HTR-8/SVneo (cell line): ENCODE data around the gene KATNBL1.
A peak's percentile ranks its signal among the peaks of the same experiment; 100 is the strongest.
"Not testable (repeated sequence)": the region's sequence is repeated elsewhere in the genome, so short reads cannot be mapped to it uniquely, and the experiment has no call there.

Experiments
- DNase-seq: peaks from one replicate; pipeline ENCODE4 v3.0.0; 2011; ENCODE audit warnings: low spot score, mixed read lengths; ENCODE audit not compliant: insufficient read length
- FAIRE-seq: peaks from 2 replicates; lab custom pipeline; 2011; peaks lifted over from hg19 to GRCh38; lab: Jason Lieb, UNC

Gene KATNBL1

DNA sequence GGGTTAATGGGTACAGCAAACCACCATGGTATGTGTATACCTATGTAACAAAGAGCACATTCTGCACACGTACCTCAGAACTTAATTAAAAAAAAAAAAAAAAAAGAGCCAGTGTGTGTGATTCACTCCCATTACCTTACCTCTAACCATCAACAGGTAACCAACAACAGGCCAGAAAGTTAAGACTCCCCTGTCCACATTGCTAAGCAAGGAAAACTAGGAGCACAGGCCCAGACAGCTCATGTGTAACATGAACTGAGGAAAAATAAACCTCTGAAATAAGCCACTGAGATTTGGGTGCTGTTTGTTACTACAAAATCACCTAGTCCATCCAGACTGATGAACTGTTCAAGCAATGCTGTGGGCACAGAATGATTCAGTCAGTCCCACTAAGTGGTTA is 6.0 kb downstream of the KATNBL1 start:
- no peak for FAIRE-seq
- no peak for DNase-seq

DNA sequence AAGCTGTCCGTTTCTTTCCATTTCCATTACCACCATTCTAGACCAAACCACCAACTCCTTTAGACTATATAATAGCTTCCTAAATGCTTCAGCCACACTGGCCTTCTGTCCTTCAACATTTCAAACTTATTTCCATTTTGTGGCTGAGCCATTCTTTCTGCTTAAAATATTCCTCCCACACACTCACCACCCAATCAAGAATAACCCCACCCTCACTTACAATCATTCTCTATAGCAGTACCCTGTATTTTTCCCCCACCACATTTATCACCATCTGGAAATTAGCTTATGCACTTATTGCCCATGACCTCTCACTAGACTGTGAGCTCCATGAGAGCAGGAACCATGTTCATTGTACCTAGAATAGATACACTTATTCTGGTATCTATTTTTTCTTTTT is 6.6 kb downstream of the KATNBL1 start:
- FAIRE-seq = no peak
- no peak for DNase-seq

DNA sequence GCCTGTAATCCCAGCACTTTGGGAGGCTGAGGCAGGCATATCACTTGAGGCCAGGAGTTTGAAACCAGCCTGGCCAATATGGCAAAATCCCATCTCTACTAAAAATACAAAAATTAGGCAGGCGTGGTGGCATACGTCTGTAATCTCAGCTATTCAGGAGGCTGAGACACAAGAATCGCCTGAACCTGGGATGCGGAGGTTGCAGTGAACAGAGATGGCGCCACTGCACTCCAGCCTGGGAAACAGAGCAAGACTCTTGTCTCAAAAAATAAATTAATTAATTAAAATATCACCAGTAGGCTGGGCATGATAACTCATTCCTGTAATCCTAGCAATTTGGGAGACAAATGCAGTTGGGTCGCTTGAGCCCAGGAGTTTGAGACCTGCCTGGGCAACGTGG is 16.6 kb downstream of the KATNBL1 start:
- DNase-seq, FAIRE-seq: not testable (repeated sequence)

DNA sequence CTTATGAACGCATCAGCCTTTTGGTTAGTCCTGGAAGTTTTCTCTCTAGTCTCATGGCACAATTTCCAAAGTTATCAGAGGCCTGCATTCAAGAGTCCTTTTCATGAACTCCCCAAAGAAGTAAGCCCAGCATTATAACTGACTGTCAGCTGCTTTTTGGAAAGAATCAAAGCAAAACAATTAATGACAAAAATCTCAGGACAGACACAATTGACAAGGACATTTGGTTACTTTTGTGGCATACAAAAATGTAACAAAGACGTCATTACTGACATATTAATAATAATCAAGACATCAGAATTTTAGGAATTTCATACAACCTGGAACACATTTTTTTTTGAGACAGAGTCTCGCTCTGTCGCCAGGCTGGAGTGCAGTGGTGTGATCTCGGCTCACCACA is 21.2 kb downstream of the KATNBL1 start:
- no peak for DNase-seq
- no peak for FAIRE-seq

DNA sequence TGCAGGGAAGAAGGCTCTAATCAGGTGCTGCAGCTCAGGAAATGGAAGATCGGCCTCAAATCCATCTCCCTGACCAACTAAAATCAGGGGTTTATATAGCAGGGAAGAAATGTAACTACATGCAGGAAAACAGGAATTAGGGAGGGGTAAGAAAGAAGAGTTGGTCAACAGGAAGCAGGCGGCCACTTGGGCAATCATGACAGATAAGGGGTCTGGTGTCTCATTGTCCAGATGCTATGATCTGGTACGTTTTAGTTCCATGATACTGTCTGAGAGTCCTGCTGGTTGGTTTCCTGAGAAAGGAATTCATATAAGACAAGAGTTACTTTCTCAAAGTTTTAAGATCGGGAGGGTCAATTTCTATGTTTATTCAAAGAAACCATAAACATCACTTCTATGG is 24.2 kb downstream of the KATNBL1 start:
- FAIRE-seq = no peak

DNA sequence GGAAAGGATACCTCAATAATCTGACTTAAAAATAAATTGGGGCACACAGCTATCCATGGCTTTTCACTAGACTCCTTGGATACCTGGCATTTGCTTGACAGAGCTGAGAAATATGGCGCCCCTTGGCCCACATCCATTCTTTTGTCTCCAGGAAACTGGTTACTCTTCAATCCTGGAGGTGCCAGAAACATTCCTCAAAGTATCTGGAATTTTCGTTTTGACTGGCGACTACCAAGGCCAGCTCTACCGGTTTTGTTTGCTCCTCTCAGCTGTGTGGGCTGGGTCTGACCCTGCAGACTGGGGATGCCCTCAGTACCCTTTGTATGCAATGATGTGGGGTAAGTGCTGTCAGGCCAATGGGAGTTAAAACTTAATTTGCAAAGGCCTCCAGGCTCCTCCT is 27.0 kb downstream of the KATNBL1 start:
- no peak for FAIRE-seq
- no peak for DNase-seq

More for the DNA sequence above, 24.2 kb downstream of the KATNBL1 start:
- DNase-seq = no peak

GRCh38 chr15:34179234-34179633 is 30.7 kb downstream of the KATNBL1 start:
- FAIRE-seq (no peak), DNase-seq (no peak)

GRCh38 chr15:34165987-34166573 is 43.8 kb downstream of the KATNBL1 start:
- FAIRE-seq, DNase-seq: not testable (repeated sequence)

DNA sequence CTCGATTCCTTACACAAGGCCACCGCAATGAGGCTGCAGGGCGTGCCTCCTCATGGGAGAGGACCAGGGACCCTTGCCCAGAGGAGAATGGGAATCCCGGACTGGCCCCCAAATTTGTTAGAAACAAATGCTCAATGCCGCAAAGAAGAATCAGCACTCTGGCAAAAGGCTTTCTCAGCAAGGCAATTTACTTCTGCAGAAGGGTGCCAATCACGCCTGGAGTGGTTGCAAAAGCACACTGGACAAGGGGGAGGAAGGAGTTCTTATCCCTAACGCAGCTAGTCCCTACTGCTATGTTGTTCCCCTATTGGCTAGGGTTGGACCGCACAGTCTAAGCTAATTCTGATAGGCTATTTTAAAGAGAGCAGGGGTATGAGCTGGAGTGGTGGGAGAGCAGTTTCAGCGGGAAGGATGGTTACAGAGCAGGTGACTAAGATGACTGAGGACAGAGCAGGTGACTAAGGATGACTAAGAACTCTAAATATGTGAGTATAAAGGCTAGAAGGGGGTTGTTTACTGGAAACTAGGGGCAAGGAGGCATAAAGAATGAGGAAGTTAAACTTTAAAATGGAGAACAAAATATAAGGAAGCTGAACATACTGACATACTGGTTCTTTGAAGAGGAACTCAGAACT is 48.5 kb downstream of the KATNBL1 start:
- FAIRE-seq (no peak), DNase-seq (no peak)

GRCh38 chr15:34160735-34161134 is 49.2 kb downstream of the KATNBL1 start:
- no peak for DNase-seq
- no peak for FAIRE-seq

DNA sequence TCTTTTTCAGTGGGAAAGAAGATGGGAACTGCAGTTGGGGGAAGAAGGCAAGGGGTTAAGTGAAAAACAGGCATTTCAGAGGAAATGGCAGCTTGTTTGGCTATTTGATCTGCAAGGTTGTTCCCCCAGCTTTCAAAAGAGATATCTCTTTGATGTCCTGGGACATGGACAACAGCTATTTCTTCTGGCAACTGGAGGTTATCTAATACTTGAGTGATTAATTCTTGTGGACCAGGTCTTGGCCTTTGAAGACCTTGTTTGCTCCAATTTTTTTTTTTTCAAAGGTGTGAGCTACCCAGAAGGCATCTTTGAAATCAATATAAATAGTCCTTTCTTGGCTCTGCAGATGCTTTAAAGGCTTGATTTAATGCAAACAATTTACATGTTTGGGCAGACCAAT is 51.5 kb downstream of the KATNBL1 start:
- FAIRE-seq (no peak), DNase-seq (no peak)

DNA sequence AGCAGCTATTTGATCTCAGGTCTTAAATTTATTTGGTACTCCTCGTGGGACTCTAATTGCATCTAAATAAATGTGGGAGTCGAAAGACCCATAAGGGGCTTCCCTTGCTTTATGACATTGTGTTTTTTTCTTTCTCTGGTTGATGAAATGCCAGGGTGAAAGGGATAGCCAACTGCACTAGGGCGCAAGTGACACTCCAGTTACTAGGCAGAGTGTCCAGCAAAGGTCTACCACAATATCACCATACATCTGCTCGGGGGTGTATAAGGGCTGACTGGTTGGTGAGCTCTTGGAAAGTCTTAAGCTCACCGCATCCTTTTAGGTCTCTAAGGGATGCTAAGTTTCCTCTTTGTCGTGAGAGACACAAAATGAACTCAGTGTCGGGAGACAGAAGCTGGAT is 54.0 kb downstream of the KATNBL1 start:
- DNase-seq (no peak), FAIRE-seq (no peak)

DNA sequence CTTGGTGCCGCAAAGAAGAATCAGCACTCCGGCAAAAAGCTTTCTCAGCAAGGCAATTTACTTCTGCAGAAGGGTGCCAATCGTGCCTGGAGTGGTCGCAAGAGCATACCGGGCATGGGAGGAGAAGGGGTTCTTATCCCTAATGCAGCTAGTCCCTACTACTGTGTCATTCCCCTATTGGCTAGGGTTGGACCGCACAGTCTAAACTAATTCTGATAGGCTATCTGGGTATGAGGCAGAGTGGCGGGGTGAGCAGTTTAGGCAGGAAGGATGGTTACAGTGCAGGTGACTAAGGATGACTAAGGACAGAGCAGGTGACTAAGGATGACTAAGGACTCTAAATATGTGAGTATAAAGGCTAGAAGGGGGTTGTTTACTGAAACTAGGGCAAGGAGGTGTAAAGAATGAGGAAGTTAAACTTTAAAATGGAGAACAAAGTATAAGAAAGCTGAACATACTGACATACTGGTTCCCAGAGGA is 55.1 kb downstream of the KATNBL1 start:
- no peak for DNase-seq
- no peak for FAIRE-seq

DNA sequence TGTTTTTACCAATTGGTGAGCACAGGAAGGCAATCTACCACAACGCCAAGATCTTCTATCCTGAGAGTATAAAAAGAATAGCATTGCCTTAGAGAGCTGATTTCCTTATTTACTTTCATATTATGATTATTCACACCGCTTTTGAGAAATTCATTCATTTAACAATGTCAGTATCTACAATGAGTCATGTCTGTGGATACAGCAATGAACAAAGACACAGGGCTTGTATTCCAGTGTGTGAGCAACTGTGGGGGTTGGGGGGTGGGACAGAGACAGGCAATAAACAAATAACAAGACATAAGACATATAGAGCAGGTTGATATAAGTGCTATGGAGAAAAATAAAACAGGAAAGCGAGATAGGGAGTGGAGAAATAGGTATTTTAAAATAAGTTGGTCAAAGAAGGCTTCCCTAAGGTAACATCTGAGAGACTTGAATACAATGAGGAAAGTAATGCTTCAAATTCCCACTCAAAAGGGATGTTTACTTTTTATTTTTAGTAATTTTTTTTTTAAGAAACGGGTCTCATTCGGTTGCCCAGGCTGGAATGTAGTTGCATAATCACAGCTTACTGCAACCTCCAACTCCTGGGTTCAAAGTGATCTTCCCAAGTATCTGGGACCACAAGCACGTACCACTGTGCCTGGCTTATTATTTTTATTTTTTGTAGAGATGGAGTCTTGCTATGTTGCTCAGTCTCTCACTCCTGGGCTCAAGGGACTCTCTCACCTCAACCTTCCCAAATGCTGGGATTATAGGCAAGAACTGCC is 62.3 kb downstream of the KATNBL1 start:
- DNase-seq (no peak), FAIRE-seq (no peak)

GRCh38 chr15:34133511-34133910 is 76.4 kb downstream of the KATNBL1 start:
- FAIRE-seq = no peak
- no peak for DNase-seq

DNA sequence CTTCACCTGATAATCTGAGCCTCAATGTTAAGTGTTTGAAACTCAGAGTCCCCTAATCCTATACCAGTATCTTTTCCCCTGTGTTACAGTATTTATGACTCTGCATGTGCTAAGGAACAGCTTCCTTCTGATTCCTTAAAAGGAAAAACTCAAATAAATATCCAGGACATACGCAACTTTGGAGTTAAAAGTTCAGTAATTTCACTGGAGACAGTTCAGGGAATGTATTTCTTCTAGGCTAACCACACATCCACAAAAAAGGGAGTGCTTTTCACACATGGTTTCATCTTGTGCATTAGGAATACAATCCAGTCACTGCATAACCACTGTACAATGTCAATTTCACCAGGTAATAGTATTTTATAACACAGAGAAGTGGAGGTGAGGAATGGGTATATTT is 77.0 kb downstream of the KATNBL1 start:
- DNase-seq = no peak
- FAIRE-seq = no peak

GRCh38 chr15:34128898-34129297 is 81.0 kb downstream of the KATNBL1 start:
- FAIRE-seq (no peak), DNase-seq (no peak)

DNA sequence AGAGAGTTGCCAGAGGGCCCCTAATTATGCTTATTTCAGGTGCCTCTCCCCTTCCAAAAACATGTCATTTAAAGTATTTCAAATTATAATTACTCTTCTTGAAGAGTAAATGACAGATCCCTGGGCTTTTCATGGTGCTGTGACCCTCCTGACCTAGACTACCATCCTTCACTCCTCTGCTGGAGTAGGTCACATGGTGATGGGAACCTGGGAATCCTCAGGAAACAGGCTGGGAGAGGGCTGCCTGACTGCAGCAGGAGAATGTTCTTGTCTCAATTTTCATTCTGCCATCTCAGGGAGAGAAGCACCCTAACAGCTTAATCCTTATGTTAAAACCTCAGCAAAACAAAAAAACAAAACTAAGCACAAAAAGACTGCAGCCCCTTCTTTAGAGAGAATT is 83.4 kb downstream of the KATNBL1 start:
- no peak for FAIRE-seq
- DNase-seq = no peak

DNA sequence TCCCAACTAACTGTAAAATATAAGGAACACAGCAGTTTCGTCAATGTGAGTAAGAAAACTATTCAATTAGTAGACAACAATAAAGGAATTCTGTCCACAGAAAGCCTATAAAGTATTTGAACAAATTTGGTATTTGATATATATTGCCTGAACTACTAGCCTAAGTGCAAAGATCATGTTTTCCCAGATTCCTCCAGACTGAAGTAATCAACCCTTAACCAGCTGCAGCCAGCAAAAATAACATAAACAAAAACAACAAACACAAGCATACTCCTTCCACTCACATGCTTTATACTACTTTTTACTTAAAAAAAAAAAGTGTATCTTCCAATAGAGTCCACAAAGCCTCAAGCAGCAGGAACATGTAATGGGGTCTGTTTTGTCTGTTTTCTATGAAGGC is 84.0 kb downstream of the KATNBL1 start:
- FAIRE-seq (no peak), DNase-seq (no peak)

DNA sequence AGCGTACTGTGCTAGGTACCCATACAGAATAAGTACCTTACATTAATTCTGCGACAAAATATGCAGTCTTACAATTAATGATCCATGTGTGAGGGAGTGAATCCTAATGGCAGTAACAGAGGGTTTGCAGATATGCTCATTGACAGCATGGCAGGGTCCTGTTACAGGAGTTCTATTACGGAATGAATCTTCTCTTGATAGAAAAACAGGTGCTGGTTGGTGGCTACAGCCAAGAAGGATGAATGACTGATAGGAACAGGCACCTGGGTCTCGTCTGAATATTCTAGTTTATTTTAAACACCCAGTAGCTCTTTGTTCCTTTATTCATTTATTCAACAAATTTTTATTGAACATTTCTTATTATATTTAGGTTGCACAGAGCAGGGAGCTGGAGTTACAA is 85.2 kb downstream of the KATNBL1 start:
- no peak for DNase-seq
- FAIRE-seq = no peak

- FAIRE-seq (no peak), DNase-seq (peak; percentile 59)
Observed at GRCh38 chr15:34122771-34123183, 87.1 kb downstream of the KATNBL1 start.
